Measurements from ENCODE around the gene ZNF776.

The ZNF776 gene

DNA sequence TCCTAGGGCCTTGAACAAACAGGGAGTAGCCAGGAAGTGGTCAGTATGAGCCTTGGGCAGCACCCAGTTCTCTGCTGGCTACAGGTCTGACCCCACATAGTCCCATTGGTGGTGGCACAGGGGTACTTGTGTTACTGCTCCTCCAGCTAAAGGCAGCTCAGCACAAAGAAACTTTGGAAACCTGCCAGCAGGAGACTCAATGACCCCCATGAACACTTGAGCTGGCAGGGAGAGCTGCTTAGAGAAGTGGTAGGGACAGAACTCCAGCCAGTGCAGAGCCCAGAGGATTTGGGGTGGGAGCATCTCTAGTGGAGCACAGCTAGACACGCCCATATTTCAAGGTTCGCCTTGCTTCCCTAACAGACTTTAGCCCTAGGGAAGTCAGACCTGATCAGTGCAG is 12.5 kb downstream of the ZNF776 start:
- Histone ChIP-seq H3K9ac (ENCODE audit: low read length) (no peak overlapping the region), H3K4me2 (ENCODE audit: low read length) (no peak overlapping the region), H3K4me1 (ENCODE audit: control insufficient read depth in 1 of 2, insufficient read depth in 2 of 2, low read length in 2 of 2) (no peaks in the 10 kb centered on the region), H3K9me3 (ENCODE audit: insufficient read depth, low read depth, low read length) (no peaks in the 10 kb centered on the region), H2BK12ac (ENCODE audit: low read length) (no peak overlapping the region), H3K23ac (ENCODE audit: low read length) (no peak overlapping the region), H2BK120ac (ENCODE audit: insufficient read depth, low read length, poor library complexity) (no peak overlapping the region), H3K79me1 (ENCODE audit: low read length) (no peaks in the 10 kb centered on the region), H2AK5ac (ENCODE audit: low read length) (no peak overlapping the region), H3K18ac (ENCODE audit: low read length) (no peak overlapping the region), H3K14ac (ENCODE audit: low read length) (no peak overlapping the region), H3K27ac (ENCODE audit: low read depth, low read length) (no peak overlapping the region), H2AFZ (ENCODE audit: insufficient read depth, low read length, poor library complexity) (no peak overlapping the region), H4K91ac (ENCODE audit: low read depth, low read length) (no peak overlapping the region), H3K79me2 (ENCODE audit: control insufficient read depth, insufficient read depth, low read length, poor library complexity) (no peaks in the 10 kb centered on the region), H3K4ac (ENCODE audit: low read depth, low read length) (no peak overlapping the region), H4K8ac (ENCODE audit: low read depth, low read length) (no peak overlapping the region), H3K27me3 (ENCODE audit: insufficient read depth, low read length) (no peaks in the 10 kb centered on the region), H4K12ac (ENCODE audit: low read depth, low read length) (no peak overlapping the region), H3K36me3 (ENCODE audit: control insufficient read depth in 1 of 2, insufficient read depth in 2 of 2, low read length in 2 of 2) (peaks cover 17 to 51% of the 10 kb centered on the region in 2 experiments), H2BK5ac (ENCODE audit: low read depth, low read length, poor library complexity) (no peak overlapping the region), H3K4me3 (ENCODE audit: low read depth, low read length) (no peak overlapping the region)
- WGBS (ENCODE audit: extremely low coverage, insufficient coverage, insufficient read length): no CpG with 5 or more reads among the region's 2 CpGs
- no peak for DNase-seq

DNA sequence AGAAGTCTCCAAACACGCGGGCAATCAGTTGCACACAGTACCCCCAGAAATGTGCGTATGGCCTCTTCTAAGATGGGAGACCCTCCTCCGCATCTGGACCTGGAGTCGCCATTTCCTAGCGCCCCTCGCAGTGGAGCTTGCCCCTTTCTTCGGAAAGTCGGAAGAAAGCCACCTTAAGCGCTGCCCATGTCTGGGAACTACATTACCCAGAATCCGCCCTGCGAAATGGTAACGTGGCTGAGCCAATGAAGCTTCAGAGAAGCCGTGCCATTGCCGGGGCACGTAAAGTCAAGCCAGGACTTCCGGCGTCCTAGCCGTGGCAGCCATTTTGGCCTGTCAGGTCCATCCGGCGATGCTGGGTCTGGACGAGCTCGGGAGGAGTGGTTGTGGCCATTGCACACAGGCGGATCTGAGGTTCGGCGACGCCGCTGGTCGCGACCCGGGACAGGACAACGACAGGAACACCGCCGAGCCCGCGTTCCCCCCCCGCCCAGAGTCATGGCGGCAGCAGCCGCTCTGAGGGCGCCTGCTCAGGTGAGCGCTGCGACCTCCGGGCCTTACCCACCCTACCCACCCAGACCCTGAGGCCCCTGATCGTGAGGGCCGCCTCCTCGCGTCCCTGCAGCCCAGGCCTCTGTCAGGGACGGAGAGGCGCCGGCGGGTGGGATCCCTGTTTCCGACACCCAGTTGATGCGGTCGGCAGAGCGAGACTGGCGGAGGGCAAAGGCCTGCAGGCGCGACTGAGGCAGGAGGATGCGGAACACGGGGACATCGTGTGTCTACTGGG is 22.9 kb downstream of the ZNF776 start, which contains the start of gene ZNF586:
Gene ZNF586 (plus strand): TSS at position 332 of the 787 bp plus-strand sequence. CDS start 167 bp downstream, at position 499.
- Histone ChIP-seq H3K14ac (ENCODE audit: low read length) (peak within 1 kb of the TSS; percentile 89), H4K12ac (ENCODE audit: low read depth, low read length) (peak within 1 kb of the TSS; percentile 90), H3K79me1 (ENCODE audit: low read length) (peaks cover 4% of the 10 kb centered on the region), H4K91ac (ENCODE audit: low read depth, low read length) (peak within 1 kb of the TSS; percentile 80), H3K4me1 (ENCODE audit: control insufficient read depth in 1 of 2, insufficient read depth in 2 of 2, low read length in 2 of 2) (peaks cover 7 to 9% of the 10 kb centered on the region in 2 experiments), H3K79me2 (ENCODE audit: control insufficient read depth, insufficient read depth, low read length, poor library complexity) (peaks cover 15% of the 10 kb centered on the region), H3K27me3 (ENCODE audit: insufficient read depth, low read length) (no peaks in the 10 kb centered on the region), H3K4me3 (ENCODE audit: low read depth, low read length) (peak within 1 kb of the TSS; percentile 83), H3K23ac (ENCODE audit: low read length) (no peak within 1 kb of the TSS), H2BK5ac (ENCODE audit: low read depth, low read length, poor library complexity) (no peak within 1 kb of the TSS), H3K18ac (ENCODE audit: low read length) (peak within 1 kb of the TSS; percentile 87), H2BK12ac (ENCODE audit: low read length) (no peak within 1 kb of the TSS), H3K27ac (ENCODE audit: low read depth, low read length) (peak within 1 kb of the TSS; percentile 71), H3K9ac (ENCODE audit: low read length) (peak within 1 kb of the TSS; percentile 83), H2AFZ (ENCODE audit: insufficient read depth, low read length, poor library complexity) (peak within 1 kb of the TSS; percentile 79), H3K4me2 (ENCODE audit: low read length) (peak within 1 kb of the TSS; percentile 53), H4K8ac (ENCODE audit: low read depth, low read length) (peak within 1 kb of the TSS; percentile 96), H2AK5ac (ENCODE audit: low read length) (peak within 1 kb of the TSS; percentile 97), H2BK120ac (ENCODE audit: insufficient read depth, low read length, poor library complexity) (peak within 1 kb of the TSS; percentile 81), H3K9me3 (ENCODE audit: insufficient read depth, low read depth, low read length) (no peaks in the 10 kb centered on the region), H3K4ac (ENCODE audit: low read depth, low read length) (peak within 1 kb of the TSS; percentile 93), H3K36me3 (ENCODE audit: control insufficient read depth in 1 of 2, insufficient read depth in 2 of 2, low read length in 2 of 2) (peaks cover 11 to 13% of the 10 kb centered on the region in 2 experiments)
- no CpG with 5 or more reads among the region's 61 CpGs for WGBS (ENCODE audit: extremely low coverage, insufficient coverage, insufficient read length)
- peak; percentile 96 to 97 for DNase-seq

DNA sequence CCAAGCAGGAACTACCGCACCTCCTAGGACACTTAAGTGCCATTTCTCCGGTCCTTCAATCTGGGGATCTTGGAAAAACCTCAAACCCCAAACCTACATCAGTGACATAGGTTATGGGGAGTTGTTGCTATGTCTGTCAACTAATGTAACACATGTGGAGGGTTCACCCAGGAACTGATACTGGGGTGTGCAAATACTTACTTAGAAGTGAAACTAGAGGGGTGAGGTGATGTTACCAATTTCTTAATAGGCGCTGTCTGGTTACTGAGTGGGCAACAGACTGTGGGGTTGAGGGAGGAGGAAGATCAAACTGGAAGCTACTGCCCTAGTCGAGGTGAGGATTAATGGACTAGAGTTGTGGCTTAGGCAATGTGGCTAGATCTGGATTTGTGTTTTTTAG is 24.8 kb downstream of the ZNF776 start:
- no peak overlapping the region for H4K8ac ChIP-seq (ENCODE audit: low read depth, low read length)
- WGBS (ENCODE audit: extremely low coverage, insufficient coverage, insufficient read length): no CpG with 5 or more reads among the region's 4 CpGs

DNA sequence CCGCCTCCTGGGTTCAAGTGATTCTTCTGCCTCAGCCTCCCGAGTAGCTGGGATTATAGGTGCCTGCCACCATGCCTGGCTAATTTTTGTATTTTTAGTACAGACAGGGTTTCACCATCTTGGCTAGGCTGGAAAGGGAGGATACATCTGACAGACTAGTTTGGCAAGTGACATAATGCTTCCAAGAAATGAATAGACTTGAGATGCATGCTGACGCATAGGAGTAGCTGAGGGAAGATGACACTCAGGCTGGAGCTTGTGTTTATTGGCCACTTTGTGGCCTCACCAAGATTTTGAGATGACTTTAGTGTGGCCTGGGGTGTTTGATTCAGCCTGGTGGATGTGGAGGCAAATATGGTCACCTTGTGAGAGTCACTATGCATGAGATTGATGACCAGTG is 26.9 kb downstream of the ZNF776 start:
- Histone ChIP-seq H3K18ac (ENCODE audit: low read length) (no peak overlapping the region), H3K27ac (ENCODE audit: low read depth, low read length) (no peak overlapping the region), H3K4me2 (ENCODE audit: low read length) (no peak overlapping the region), H3K4ac (ENCODE audit: low read depth, low read length) (peak overlapping the region; percentile 93), H2BK12ac (ENCODE audit: low read length) (no peak overlapping the region), H4K8ac (ENCODE audit: low read depth, low read length) (no peak overlapping the region), H3K4me3 (ENCODE audit: low read depth, low read length) (no peak overlapping the region), H4K12ac (ENCODE audit: low read depth, low read length) (no peak overlapping the region), H2AK5ac (ENCODE audit: low read length) (no peak overlapping the region), H3K36me3 (ENCODE audit: control insufficient read depth in 1 of 2, insufficient read depth in 2 of 2, low read length in 2 of 2) (peaks cover 24 to 39% of the 10 kb centered on the region in 2 experiments), H3K79me2 (ENCODE audit: control insufficient read depth, insufficient read depth, low read length, poor library complexity) (peaks cover 15% of the 10 kb centered on the region), H4K91ac (ENCODE audit: low read depth, low read length) (no peak overlapping the region), H3K9me3 (ENCODE audit: insufficient read depth, low read depth, low read length) (no peaks in the 10 kb centered on the region), H3K27me3 (ENCODE audit: insufficient read depth, low read length) (no peaks in the 10 kb centered on the region), H3K14ac (ENCODE audit: low read length) (no peak overlapping the region), H3K4me1 (ENCODE audit: control insufficient read depth in 1 of 2, insufficient read depth in 2 of 2, low read length in 2 of 2) (peaks cover 7 to 9% of the 10 kb centered on the region in 2 experiments), H3K23ac (ENCODE audit: low read length) (no peak overlapping the region), H3K79me1 (ENCODE audit: low read length) (peaks cover 4% of the 10 kb centered on the region), H2BK5ac (ENCODE audit: low read depth, low read length, poor library complexity) (no peak overlapping the region), H2AFZ (ENCODE audit: insufficient read depth, low read length, poor library complexity) (no peak overlapping the region), H3K9ac (ENCODE audit: low read length) (no peak overlapping the region), H2BK120ac (ENCODE audit: insufficient read depth, low read length, poor library complexity) (no peak overlapping the region)
- DNase-seq: no peak
- no CpG with 5 or more reads among the region's 3 CpGs for WGBS (ENCODE audit: extremely low coverage, insufficient coverage, insufficient read length)

More for the DNA sequence above, 24.8 kb downstream of the ZNF776 start:
- Histone ChIP-seq H3K36me3 (ENCODE audit: control insufficient read depth in 1 of 2, insufficient read depth in 2 of 2, low read length in 2 of 2) (peaks cover 14 to 23% of the 10 kb centered on the region in 2 experiments), H3K79me1 (ENCODE audit: low read length) (peaks cover 4% of the 10 kb centered on the region), H3K18ac (ENCODE audit: low read length) (no peak overlapping the region), H3K4ac (ENCODE audit: low read depth, low read length) (peak overlapping the region; percentile 76), H3K79me2 (ENCODE audit: control insufficient read depth, insufficient read depth, low read length, poor library complexity) (peaks cover 15% of the 10 kb centered on the region), H3K27ac (ENCODE audit: low read depth, low read length) (no peak overlapping the region), H3K27me3 (ENCODE audit: insufficient read depth, low read length) (no peaks in the 10 kb centered on the region), H3K23ac (ENCODE audit: low read length) (no peak overlapping the region), H3K4me1 (ENCODE audit: control insufficient read depth in 1 of 2, insufficient read depth in 2 of 2, low read length in 2 of 2) (peaks cover 7 to 9% of the 10 kb centered on the region in 2 experiments), H2BK12ac (ENCODE audit: low read length) (no peak overlapping the region), H3K4me2 (ENCODE audit: low read length) (no peak overlapping the region), H3K9me3 (ENCODE audit: insufficient read depth, low read depth, low read length) (no peaks in the 10 kb centered on the region), H4K91ac (ENCODE audit: low read depth, low read length) (no peak overlapping the region), H2BK5ac (ENCODE audit: low read depth, low read length, poor library complexity) (no peak overlapping the region), H2BK120ac (ENCODE audit: insufficient read depth, low read length, poor library complexity) (no peak overlapping the region), H3K4me3 (ENCODE audit: low read depth, low read length) (no peak overlapping the region), H4K12ac (ENCODE audit: low read depth, low read length) (no peak overlapping the region), H3K9ac (ENCODE audit: low read length) (no peak overlapping the region), H2AFZ (ENCODE audit: insufficient read depth, low read length, poor library complexity) (no peak overlapping the region), H2AK5ac (ENCODE audit: low read length) (no peak overlapping the region), H3K14ac (ENCODE audit: low read length) (no peak overlapping the region)
- DNase-seq: no peak
